ENCODE results near the gene UVRAG.

- TF ChIP-seq CTCF (IDR thresholded peaks at IDR 0.05) = no peak
- no peak for TF ChIP-seq POLR2A (IDR thresholded peaks at IDR 0.05)
These were observed 232.2 kb downstream of the UVRAG start for GRCh38 chr11:76047231-76047630.

All from tibial nerve (tissue), 3 donors.